ENCODE data around the gene BMP6.
"Not testable (repeated sequence)": the region's sequence is repeated elsewhere in the genome, so short reads cannot be mapped to it uniquely, and the experiment has no call there.

Gene BMP6

GRCh38 chr6:7888587-7889357 lies 162.9 kb downstream of the BMP6 start:
- no peak for DNase-seq

GRCh38 chr6:7891078-7891872 lies 165.4 kb downstream of the BMP6 start:
- DNase-seq = no peak

- DNase-seq = not testable (repeated sequence)
These were observed 166.5 kb downstream of the BMP6 start for GRCh38 chr6:7892367-7892766.

GRCh38 chr6:7893342-7893741 lies 167.4 kb downstream of the BMP6 start:
- DNase-seq = no peak

- DNase-seq = no peak
These were observed 168.6 kb downstream of the BMP6 start for GRCh38 chr6:7894262-7895124.

GRCh38 chr6:7895125-7895423 lies 169.2 kb downstream of the BMP6 start:
- DNase-seq = no peak

- DNase-seq = no peak
These were observed 170.6 kb downstream of the BMP6 start for GRCh38 chr6:7896465-7896987.

GRCh38 chr6:7897461-7898192 lies 171.7 kb downstream of the BMP6 start:
- DNase-seq = no peak

GRCh38 chr6:7898193-7898586 lies 172.3 kb downstream of the BMP6 start:
- DNase-seq = not testable (repeated sequence)

GRCh38 chr6:7899101-7899888 lies 173.4 kb downstream of the BMP6 start:
- no peak for DNase-seq

- DNase-seq = no peak
These were observed 174.0 kb downstream of the BMP6 start for GRCh38 chr6:7899889-7900213.

- no peak for DNase-seq
These were observed 174.7 kb downstream of the BMP6 start for GRCh38 chr6:7900621-7901020.

- DNase-seq = no peak
These were observed 175.2 kb downstream of the BMP6 start for GRCh38 chr6:7901056-7901455.

GRCh38 chr6:7901780-7902179 lies 175.9 kb downstream of the BMP6 start:
- no peak for DNase-seq

GRCh38 chr6:7902221-7902620 lies 176.3 kb downstream of the BMP6 start:
- no peak for DNase-seq

GRCh38 chr6:7902867-7903266 lies 177.0 kb downstream of the BMP6 start:
- DNase-seq = no peak

- DNase-seq = no peak
These were observed 177.8 kb downstream of the BMP6 start for GRCh38 chr6:7903673-7904072.

- no peak for DNase-seq
These were observed 178.9 kb downstream of the BMP6 start for GRCh38 chr6:7904654-7905319.

GRCh38 chr6:7905416-7905815 lies 179.5 kb downstream of the BMP6 start:
- DNase-seq = no peak

- DNase-seq = no peak
These were observed 180.8 kb downstream of the BMP6 start for GRCh38 chr6:7906741-7907140.

- no peak for DNase-seq
These were observed 181.3 kb downstream of the BMP6 start for GRCh38 chr6:7907159-7907558.
